HG03066 (cell line): ENCODE results near the gene PGP.

Source experiments
- ATAC-seq: cut with Tn5 transposase; IDR thresholded peaks from one replicate; pipeline ENCODE4 v1.9.1; 2021; ENCODE audit warnings: low read depth; ENCODE audit not compliant: unreplicated experiment

Gene PGP

GRCh38 chr16:2186505-2186904, 28.1 kb downstream of the PGP start:
- ATAC-seq: no peak

- ATAC-seq: no peak
Observed at GRCh38 chr16:2186064-2186463, 28.6 kb downstream of the PGP start.

- ATAC-seq: no peak
Observed at GRCh38 chr16:2184962-2185361, 29.7 kb downstream of the PGP start.

GRCh38 chr16:2184346-2184745, 30.3 kb downstream of the PGP start:
- ATAC-seq: no peak

- no peak for ATAC-seq
Observed at GRCh38 chr16:2183671-2184070, 31.0 kb downstream of the PGP start.

- ATAC-seq: no peak
Observed at GRCh38 chr16:2181952-2182351, 32.7 kb downstream of the PGP start.

- ATAC-seq: no peak
Observed at GRCh38 chr16:2180962-2181923, 33.4 kb downstream of the PGP start.

- ATAC-seq: no peak
Observed at GRCh38 chr16:2180461-2180860, 34.2 kb downstream of the PGP start.

- no peak for ATAC-seq
Observed at GRCh38 chr16:2179576-2179975, 35.1 kb downstream of the PGP start.

- no peak for ATAC-seq
Observed at GRCh38 chr16:2179107-2179501, 35.5 kb downstream of the PGP start.

GRCh38 chr16:2178321-2179106, 36.1 kb downstream of the PGP start:
- no peak for ATAC-seq

GRCh38 chr16:2177561-2177960, 37.1 kb downstream of the PGP start:
- no peak for ATAC-seq

- ATAC-seq: no peak
Observed at GRCh38 chr16:2177101-2177500, 37.5 kb downstream of the PGP start.

- no peak for ATAC-seq
Observed at GRCh38 chr16:2176047-2176446, 38.6 kb downstream of the PGP start.

- ATAC-seq: no peak
Observed at GRCh38 chr16:2175454-2175853, 39.2 kb downstream of the PGP start.

- ATAC-seq: no peak
Observed at GRCh38 chr16:2174396-2175131, 40.1 kb downstream of the PGP start.

- ATAC-seq: no peak
Observed at GRCh38 chr16:2173916-2174315, 40.7 kb downstream of the PGP start.

- no peak for ATAC-seq
Observed at GRCh38 chr16:2173366-2173765, 41.3 kb downstream of the PGP start.

GRCh38 chr16:2172688-2173335, 41.8 kb downstream of the PGP start:
- ATAC-seq: no peak

GRCh38 chr16:2171601-2172178, 43.0 kb downstream of the PGP start:
- ATAC-seq: no peak
